Chondrocyte (in vitro differentiated cells): ENCODE measurements around the gene ZNF700. TPM values are rescaled to one million over a fixed set of nuclear protein-coding genes. Genes with fewer than 3 reads are reported as not detected.
A peak's percentile ranks its signal among the peaks of the same experiment; 100 is the strongest.
"Not testable (repeated sequence)": the region's sequence is repeated elsewhere in the genome, so short reads cannot be mapped to it uniquely, and the experiment has no call there.

Experiments used
- DNase-seq: peaks from one replicate; pipeline ENCODE4 v3.0.0; 2021; ENCODE audit warnings: mixed read lengths, low spot score
- H3K27ac Mint-ChIP-seq: one replicate; pipeline ENCODE4 v1.8.0; 2021; ENCODE audit warnings: mild to moderate bottlenecking, moderate library complexity, mixed read lengths; ENCODE audit not compliant: unreplicated experiment
- H3K27me3 Mint-ChIP-seq: 2 replicates; pipeline ENCODE4 v1.8.0; 2021; ENCODE audit warnings: low read depth, mixed read lengths
- H3K36me3 Mint-ChIP-seq: 2 replicates; pipeline ENCODE4 v1.8.0; 2021; ENCODE audit warnings: low read depth, mixed read lengths
- H3K4me1 Mint-ChIP-seq: 2 replicates; pipeline ENCODE4 v1.8.0; 2021; ENCODE audit warnings: low read depth, mild to moderate bottlenecking, mixed read lengths
- H3K4me3 Mint-ChIP-seq: one replicate; pipeline ENCODE4 v1.8.0; 2021; ENCODE audit warnings: mild to moderate bottlenecking, moderate library complexity, mixed read lengths; ENCODE audit not compliant: unreplicated experiment
- H3K9me3 Mint-ChIP-seq: 2 replicates; pipeline ENCODE4 v1.8.0; 2021; ENCODE audit warnings: low read depth, mixed read lengths
- CTCF ChIP-seq: fragments of 200-600 bp; sonication (generic); IDR thresholded peaks from 2 replicates; pipeline ENCODE4 v1.5.0; 2021; ENCODE audit warnings: antibody characterized with exemption, mild to moderate bottlenecking, moderate library complexity
- total RNA-seq: library from RNA; stranded (reverse); gene quantifications from 3 replicates; pipeline ENCODE4 v1.2.1, GENCODE V29; 2021

Gene ZNF700
- total RNA-seq, 1 donor from 2014 or later: 5.5 TPM

GRCh38 chr19:11887234-11887610 is 37.7 kb upstream of the ZNF700 start:
- Mint-ChIP-seq H3K27ac (peak overlapping the region; percentile 96), H3K4me1 (peaks cover 33% of the 10 kb centered on the region)

GRCh38 chr19:11887611-11888531 is 37.0 kb upstream of the ZNF700 start, which contains the start of gene ZNF69:
Gene ZNF69, plus strand, starts transcription at chr19:11887782. Its CDS starts 142 bp downstream, at chr19:11887924.
- peak; percentile 73 for TF ChIP-seq CTCF
- Mint-ChIP-seq H3K4me3 (peak within 1 kb of the TSS; percentile 96), H3K4me1 (peaks cover 33% of the 10 kb centered on the region), H3K27me3 (no peaks in the 10 kb centered on the region), H3K36me3 (peaks cover 12% of the 10 kb centered on the region), H3K27ac (peak within 1 kb of the TSS; percentile 96), H3K9me3 (no peaks in the 10 kb centered on the region)
- peak; percentile 93 for DNase-seq

More at GRCh38 chr19:11887234-11887610, 37.7 kb upstream of the ZNF700 start:
- no peaks in the 10 kb centered on the region for H3K27me3 Mint-ChIP-seq
- DNase-seq: no peak
- H3K9me3 Mint-ChIP-seq: no peaks in the 10 kb centered on the region
- H3K36me3 Mint-ChIP-seq: peaks cover 12% of the 10 kb centered on the region
- TF ChIP-seq CTCF: no peak
- peak overlapping the region; percentile 96 for H3K4me3 Mint-ChIP-seq

GRCh38 chr19:11889901-11890300 is 35.0 kb upstream of the ZNF700 start:
- H3K4me3 Mint-ChIP-seq, DNase-seq, H3K27me3 Mint-ChIP-seq: not testable (repeated sequence)
- H3K36me3 Mint-ChIP-seq: peaks cover 29% of the 10 kb centered on the region
- peaks cover 33% of the 10 kb centered on the region for H3K4me1 Mint-ChIP-seq
- peaks cover 15% of the 10 kb centered on the region for H3K9me3 Mint-ChIP-seq
- H3K27ac Mint-ChIP-seq: peak overlapping the region; percentile 4

GRCh38 chr19:11890634-11891033 is 34.3 kb upstream of the ZNF700 start:
- peaks cover 21% of the 10 kb centered on the region for H3K9me3 Mint-ChIP-seq
- H3K27ac Mint-ChIP-seq: no peak overlapping the region
- H3K4me3 Mint-ChIP-seq: no peak overlapping the region
- H3K27me3 Mint-ChIP-seq: no peaks in the 10 kb centered on the region
- peaks cover 33% of the 10 kb centered on the region for H3K4me1 Mint-ChIP-seq
- peaks cover 36% of the 10 kb centered on the region for H3K36me3 Mint-ChIP-seq
- no peak for DNase-seq
- TF ChIP-seq CTCF: no peak

- Mint-ChIP-seq H3K27ac (no peak overlapping the region), H3K27me3 (no peaks in the 10 kb centered on the region), H3K36me3 (peaks cover 52% of the 10 kb centered on the region), H3K4me1 (peaks cover 7% of the 10 kb centered on the region), H3K9me3 (peaks cover 38% of the 10 kb centered on the region), H3K4me3 (no peak overlapping the region)
- DNase-seq: no peak
- TF ChIP-seq CTCF: no peak
Measured at GRCh38 chr19:11894851-11895250, 30.1 kb upstream of the ZNF700 start.
